Measurements from ENCODE around the gene DMD.
"Not testable (repeated sequence)": the region's sequence is repeated elsewhere in the genome, so short reads cannot be mapped to it uniquely, and the experiment has no call there.

DMD gene

GRCh38 chrX:31384471-31384870 lies 1826.9 kb downstream of the DMD start:
- DNase-seq, result no peak

DNA sequence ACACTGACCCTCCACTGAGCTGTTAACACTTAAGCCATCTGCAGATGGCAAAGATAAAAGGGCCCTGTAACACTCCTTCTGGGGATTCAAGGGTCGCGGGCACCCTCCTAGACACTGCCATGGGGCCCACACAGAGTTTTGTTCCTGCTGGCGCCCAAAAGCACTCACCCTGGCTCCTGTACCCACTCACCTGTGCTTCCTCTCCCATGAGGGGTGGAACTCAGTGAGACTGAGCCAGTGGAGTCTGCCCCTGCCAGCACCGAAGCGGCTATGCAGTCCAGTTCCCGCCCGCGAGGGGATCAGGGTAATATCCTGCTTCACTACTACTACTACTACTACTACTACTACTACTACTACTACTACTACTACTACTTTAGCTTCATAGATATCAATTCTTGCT lies 1827.4 kb downstream of the DMD start:
- no peak for DNase-seq

- DNase-seq, result not testable (repeated sequence)
Measured at GRCh38 chrX:31378973-31379372, 1832.4 kb downstream of the DMD start.

- not testable (repeated sequence) for DNase-seq
Measured at GRCh38 chrX:31377821-31378220, 1833.5 kb downstream of the DMD start.

GRCh38 chrX:31376408-31377022 lies 1834.8 kb downstream of the DMD start:
- no peak for DNase-seq

DNA sequence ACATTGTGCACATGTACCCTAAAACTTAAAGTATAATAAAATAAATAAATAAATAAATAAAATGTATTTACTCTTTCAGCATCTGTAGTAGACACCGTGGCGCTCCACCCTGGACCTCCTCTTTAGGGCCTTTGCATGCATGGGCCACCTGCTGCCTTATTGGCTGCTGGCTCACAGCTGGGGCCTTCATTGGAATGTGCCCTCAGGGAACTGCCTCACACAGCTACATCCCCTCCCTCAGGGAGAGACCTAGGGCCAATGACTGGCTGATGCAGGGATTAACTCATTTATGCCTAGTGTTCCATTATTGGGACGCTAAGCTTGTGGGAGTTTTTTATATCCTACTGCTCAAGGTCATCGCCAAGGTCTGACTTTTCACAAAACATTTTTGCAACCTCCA lies 1836.6 kb downstream of the DMD start:
- DNase-seq, result no peak

DNA sequence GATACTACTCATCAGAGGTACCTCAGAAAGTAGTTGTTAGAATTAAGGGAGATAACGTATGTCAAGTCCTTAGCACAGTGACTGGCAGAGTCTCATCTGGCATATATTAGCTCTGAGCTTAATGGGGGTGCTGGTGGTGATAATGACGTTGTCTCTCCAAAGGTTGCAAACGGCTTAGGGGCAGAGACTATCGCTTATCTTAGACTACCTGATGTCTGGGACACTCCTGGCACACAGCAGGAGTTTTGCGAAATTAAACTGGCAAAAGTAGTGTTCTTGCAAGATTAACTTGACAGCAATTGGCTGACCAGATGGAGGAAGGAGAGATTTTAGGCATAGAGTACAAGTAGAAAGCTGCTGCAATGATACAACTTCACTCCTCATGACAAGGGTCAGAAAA lies 1839.4 kb downstream of the DMD start:
- DNase-seq, result no peak

DNA sequence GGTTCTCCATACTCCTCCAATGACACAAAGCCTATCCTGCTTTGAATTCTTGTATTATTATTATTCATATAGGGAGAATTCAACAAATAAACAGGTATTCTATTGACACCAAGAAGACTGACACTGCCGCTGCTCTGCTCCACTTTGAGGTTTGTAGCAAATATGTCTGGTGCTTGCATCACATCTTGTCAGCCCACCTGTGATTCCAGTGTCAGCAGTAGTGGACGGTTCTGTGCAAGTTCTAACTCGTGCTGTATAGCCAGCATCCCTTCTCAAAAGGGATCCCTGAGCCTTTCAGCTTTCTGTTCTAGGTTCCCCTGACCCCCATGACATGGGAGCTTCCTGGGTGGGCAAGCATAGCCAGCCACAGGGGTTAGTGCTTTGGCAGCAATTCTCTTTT lies 1843.5 kb downstream of the DMD start:
- DNase-seq, result no peak

DNA sequence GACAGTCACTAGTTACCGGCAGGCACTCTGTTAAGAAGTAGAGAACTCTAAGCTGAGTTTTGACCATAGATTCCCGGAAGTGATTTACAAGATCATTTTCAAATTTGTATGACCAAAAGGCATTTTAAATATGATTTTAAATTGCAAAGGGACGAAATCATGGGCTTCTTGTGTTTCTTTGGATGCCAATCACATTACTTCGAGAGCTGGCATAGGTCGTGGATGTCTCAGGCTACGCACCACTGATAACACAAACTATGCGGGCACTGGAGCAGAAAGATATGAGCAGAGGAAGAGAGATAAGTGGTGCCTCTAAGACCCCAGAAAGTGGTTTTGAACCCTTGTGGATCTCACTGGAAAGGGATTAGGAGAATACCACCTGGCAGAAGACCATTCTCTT lies 1845.3 kb downstream of the DMD start:
- no peak for DNase-seq

- no peak for DNase-seq
Measured at GRCh38 chrX:31356275-31357212, 1854.8 kb downstream of the DMD start.

GRCh38 chrX:31355206-31355955 lies 1856.0 kb downstream of the DMD start:
- no peak for DNase-seq

DNA sequence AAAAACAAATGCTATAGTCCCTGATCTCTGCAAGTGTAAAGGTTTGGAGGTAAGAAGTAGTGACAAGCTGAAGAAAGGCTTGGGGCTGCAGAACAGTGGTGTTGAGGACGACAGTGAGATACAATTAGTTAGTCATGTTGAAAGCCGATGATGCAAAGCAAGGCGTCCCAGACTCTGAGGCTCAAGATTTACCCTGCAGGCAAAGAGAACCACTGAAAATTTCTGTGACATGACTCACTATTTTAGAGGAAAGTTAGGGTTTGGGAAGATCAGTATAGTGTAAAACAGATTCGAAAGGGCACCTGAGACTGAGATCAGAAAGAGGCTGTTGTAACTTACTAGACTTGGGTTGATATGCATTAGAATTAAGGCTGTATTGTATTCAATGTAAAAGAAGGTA lies 1858.3 kb downstream of the DMD start:
- DNase-seq, result peak; percentile 82

- no peak for DNase-seq
Measured at GRCh38 chrX:31350808-31351074, 1860.6 kb downstream of the DMD start.

DNA sequence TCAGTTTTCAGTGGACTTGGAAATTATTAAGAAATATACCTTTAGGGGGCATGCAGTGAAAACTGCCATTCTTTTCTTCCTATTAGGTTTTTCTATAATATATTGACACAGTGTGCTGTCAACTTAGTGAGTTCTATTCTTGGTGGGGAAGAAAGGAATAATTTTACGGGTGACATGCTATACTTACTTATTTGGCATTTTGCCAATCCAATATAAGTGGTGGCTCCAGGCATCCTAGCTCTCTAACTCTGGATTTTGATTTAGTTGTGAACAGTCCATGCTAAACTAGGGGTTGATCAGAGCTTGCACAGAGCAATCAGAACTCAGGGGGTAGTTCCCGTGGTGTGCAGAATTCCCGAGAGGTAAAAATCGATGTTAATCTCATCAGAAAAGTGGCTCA lies 1861.8 kb downstream of the DMD start:
- no peak for DNase-seq

DNA sequence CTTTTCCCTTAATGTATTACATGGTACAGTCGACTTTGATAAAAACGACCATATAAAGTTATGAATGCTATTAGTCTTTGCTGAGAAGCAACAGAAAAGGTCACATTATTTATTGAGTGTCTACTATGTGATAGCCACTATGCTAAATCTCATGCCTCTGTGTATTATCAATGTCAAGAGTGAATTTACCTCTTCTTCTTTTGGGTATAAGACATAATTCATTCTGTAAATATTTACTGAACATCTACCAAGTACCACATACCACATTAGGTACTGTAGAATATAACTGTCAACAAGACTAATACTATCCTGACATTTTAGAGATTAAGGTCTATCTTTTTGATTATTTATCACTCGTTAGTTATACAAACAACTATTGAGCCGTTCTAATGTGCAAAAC lies 1870.8 kb downstream of the DMD start:
- DNase-seq, result no peak

- DNase-seq, result no peak
Measured at GRCh38 chrX:31338991-31339350, 1872.4 kb downstream of the DMD start.

DNA sequence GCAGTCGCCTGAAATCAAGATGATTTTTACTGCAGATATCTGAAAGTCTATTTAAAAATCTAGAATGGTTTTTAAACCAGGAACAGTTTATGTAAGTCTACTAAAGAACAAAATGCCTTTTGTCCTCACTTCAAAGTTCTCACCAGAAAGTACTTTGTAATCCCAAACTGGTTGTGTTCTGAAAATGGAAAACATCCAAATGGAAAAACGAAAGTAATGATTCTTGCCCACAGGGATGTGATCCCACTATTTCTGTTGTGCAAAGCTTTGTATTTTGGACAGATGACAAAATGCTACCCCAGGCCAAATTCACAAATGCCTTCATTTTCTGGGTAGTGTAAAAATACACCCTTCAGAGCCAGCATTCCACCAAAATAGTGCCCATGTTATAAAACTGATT lies 1874.0 kb downstream of the DMD start:
- DNase-seq, result no peak

DNA sequence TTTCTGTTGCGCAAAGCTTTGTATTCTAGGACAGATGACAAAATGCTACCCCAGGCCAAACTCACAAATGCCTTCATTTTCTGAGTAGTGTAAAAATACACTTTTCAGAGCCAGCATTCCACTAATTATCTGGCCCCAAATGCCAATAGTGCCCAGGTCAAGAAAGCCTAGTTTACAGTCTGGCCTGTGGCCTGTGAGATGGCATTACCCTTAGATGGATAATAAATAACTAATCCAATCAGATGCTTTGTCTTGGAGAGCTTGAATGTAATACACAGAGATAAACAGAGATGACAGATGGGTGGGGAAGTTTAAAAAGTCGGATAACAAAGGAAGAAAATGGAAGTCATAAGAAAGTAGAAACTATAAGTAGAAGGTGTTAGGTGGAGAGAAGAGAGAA lies 1874.9 kb downstream of the DMD start:
- no peak for DNase-seq

DNA sequence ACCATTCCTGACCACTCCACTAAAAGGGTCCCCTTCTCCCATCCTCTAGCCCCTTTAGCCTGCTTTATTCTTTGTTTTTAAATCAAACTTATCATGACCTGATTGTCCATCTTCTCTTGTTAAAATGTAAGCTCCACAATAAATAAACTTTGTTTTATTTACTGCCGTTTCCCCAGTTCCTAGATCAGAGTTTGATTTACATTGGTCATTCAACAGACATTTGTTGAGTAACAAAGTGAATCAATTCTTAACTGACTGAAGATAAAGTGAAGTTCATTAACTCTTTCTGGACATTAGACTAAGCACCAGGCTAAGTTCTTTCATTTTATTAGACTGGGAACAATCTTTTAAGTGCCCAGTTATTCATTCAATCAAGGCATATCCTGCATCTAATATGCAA lies 1876.4 kb downstream of the DMD start:
- no peak for DNase-seq

DNA sequence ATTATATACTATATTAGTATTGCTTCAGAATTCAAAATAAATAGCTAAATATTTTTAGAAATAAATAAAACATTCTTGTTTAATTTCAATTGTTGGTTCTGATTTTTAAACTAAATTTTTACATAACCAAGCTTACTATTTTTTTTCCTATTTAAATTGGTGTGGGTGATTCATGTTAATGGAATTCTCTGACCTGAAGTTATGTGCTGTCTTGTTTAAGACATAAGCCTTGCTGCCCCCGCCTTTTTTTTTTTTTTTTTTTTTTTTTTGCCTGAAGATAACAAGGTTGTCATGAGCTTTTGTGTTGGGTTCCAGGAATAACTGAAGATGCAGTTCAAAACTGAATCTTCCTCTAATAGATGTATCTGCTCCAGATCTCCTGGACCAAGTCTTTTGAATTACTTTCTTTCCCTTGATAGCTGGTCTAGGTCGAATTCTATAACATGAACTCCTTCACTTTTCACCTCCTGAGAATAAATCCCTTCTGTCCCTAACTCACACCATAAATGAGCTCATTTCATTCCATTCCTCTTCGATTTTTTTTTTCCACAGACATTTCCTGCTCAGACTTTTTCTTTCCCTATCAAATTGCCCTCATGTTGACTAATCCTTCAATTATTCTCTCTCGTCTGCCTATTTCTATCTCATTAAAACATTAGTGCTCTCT lies 1878.1 kb downstream of the DMD start:
- no peak for DNase-seq

GRCh38 chrX:31331928-31332327 lies 1879.4 kb downstream of the DMD start:
- DNase-seq, result no peak

DNA sequence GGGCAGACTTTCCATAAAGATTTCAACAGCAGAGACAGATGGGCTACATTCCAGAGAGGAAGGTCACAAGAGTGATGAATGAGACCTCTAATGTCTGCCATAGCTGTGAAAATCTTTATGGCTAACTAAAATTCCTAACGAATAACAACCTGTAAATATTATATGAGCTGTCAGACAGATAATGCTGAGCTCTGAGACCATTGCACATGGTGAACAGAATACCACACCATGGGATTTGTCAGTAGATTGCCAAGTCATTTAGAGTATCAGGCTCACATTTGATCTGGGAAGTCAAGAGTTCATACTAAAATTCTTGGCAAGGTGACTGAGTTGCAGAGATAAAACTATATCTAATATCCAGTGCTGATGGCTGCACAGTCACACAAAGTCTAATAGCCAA lies 1880.3 kb downstream of the DMD start:
- DNase-seq, result no peak

DNA sequence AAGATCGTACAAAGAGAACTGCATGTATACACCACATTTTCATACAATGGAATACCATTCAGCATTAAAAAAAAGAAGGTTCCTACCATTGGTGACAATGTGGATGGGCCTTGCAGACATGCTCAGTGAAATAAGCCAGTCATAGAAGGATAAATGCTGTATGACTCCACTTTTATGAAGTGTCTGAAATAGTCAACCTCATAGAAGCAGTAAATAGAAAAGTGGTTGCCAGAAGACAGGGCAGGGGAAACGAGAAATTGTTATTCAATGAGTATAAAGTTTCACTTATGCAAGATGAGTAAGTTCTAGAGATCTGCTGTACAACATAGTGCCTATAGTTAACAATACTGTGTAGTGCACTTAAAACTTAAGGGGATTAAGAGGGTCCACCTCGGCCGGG lies 1882.1 kb downstream of the DMD start:
- DNase-seq, result no peak

DNA sequence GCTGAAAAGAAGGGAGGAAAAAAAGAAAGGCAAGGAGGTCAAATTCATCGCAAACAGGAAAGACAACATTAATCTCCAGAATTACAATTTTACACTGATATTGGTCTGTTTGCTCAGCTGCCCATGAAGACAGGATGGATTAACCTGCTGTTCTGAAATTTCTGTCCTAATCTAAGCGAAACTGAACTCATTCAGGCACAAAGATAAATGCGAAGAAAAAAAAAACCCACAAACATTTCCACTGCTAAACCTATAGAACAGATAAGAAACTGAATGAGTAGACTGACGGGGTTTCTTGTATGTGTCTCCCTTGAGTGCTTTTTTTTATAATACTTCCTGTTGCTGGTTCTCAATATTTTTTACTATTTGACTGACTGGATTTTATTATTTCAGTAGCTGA lies 1887.7 kb downstream of the DMD start:
- DNase-seq, result no peak
